ENCODE data around the gene PLCH1. TPM values are rescaled to one million over a fixed set of nuclear protein-coding genes. Genes with fewer than 3 reads are reported as not detected.

The PLCH1 gene
- total RNA-seq, 1 donor from 2014 or later: 0.26 TPM

GRCh38 chr3:155492841-155493240, 252.0 kb downstream of the PLCH1 start:
- TF ChIP-seq CTCF (IDR thresholded peaks at IDR 0.05; ENCODE audit: insufficient read depth, low read length, severe bottlenecking): no peak
- DNase-seq (ENCODE audit: low read depth) (no peak), FAIRE-seq (no peak)
- Histone ChIP-seq H3K4me3 (ENCODE audit: low read depth, low read length) (no peak overlapping the region), H3K36me3 (ENCODE audit: control insufficient read depth, insufficient read depth, low read length) (no peaks in the 10 kb centered on the region), H3K27me3 (ENCODE audit: control insufficient read depth, insufficient read depth, low read length) (no peaks in the 10 kb centered on the region)

- Histone ChIP-seq H3K4me3 (ENCODE audit: low read depth, low read length) (no peak overlapping the region), H3K36me3 (ENCODE audit: control insufficient read depth, insufficient read depth, low read length) (no peaks in the 10 kb centered on the region), H3K27me3 (ENCODE audit: control insufficient read depth, insufficient read depth, low read length) (no peaks in the 10 kb centered on the region)
- TF ChIP-seq CTCF (IDR thresholded peaks at IDR 0.05; ENCODE audit: insufficient read depth, low read length, severe bottlenecking): no peak
- FAIRE-seq: no peak
- DNase-seq (ENCODE audit: low read depth): no peak
These were observed 253.2 kb downstream of the PLCH1 start for GRCh38 chr3:155491696-155492095.

GRCh38 chr3:155488671-155489070, 256.2 kb downstream of the PLCH1 start:
- no peak for TF ChIP-seq CTCF (IDR thresholded peaks at IDR 0.05; ENCODE audit: insufficient read depth, low read length, severe bottlenecking)
- Histone ChIP-seq H3K36me3 (ENCODE audit: control insufficient read depth, insufficient read depth, low read length) (no peaks in the 10 kb centered on the region), H3K4me3 (ENCODE audit: low read depth, low read length) (no peak overlapping the region), H3K27me3 (ENCODE audit: control insufficient read depth, insufficient read depth, low read length) (no peaks in the 10 kb centered on the region)
- DNase-seq (ENCODE audit: low read depth) (no peak), FAIRE-seq (no peak)

GRCh38 chr3:155485897-155486296, 259.0 kb downstream of the PLCH1 start:
- Histone ChIP-seq H3K27me3 (ENCODE audit: control insufficient read depth, insufficient read depth, low read length) (no peaks in the 10 kb centered on the region), H3K36me3 (ENCODE audit: control insufficient read depth, insufficient read depth, low read length) (no peaks in the 10 kb centered on the region), H3K4me3 (ENCODE audit: low read depth, low read length) (no peak overlapping the region)
- FAIRE-seq: no peak
- TF ChIP-seq CTCF (IDR thresholded peaks at IDR 0.05; ENCODE audit: insufficient read depth, low read length, severe bottlenecking): no peak
- no peak for DNase-seq (ENCODE audit: low read depth)

GRCh38 chr3:155481591-155481990, 263.3 kb downstream of the PLCH1 start:
- no peak for DNase-seq (ENCODE audit: low read depth)
- no peak for TF ChIP-seq CTCF (IDR thresholded peaks at IDR 0.05; ENCODE audit: insufficient read depth, low read length, severe bottlenecking)
- Histone ChIP-seq H3K27me3 (ENCODE audit: control insufficient read depth, insufficient read depth, low read length) (no peaks in the 10 kb centered on the region), H3K36me3 (ENCODE audit: control insufficient read depth, insufficient read depth, low read length) (no peaks in the 10 kb centered on the region), H3K4me3 (ENCODE audit: low read depth, low read length) (no peak overlapping the region)
- FAIRE-seq: no peak

GRCh38 chr3:155481089-155481488, 263.8 kb downstream of the PLCH1 start:
- H3K27me3 ChIP-seq (ENCODE audit: control insufficient read depth, insufficient read depth, low read length): no peaks in the 10 kb centered on the region
- DNase-seq (ENCODE audit: low read depth) (no peak), FAIRE-seq (no peak)
- TF ChIP-seq CTCF (IDR thresholded peaks at IDR 0.05; ENCODE audit: insufficient read depth, low read length, severe bottlenecking): no peak
- H3K36me3 ChIP-seq (ENCODE audit: control insufficient read depth, insufficient read depth, low read length): no peaks in the 10 kb centered on the region
- H3K4me3 ChIP-seq (ENCODE audit: low read depth, low read length): no peak overlapping the region

All from bronchial epithelial cell (primary cell).